HG03175 (cell line): ENCODE measurements around the gene CALHM6.

ENCODE experiments used
- ATAC-seq: cut with Tn5 transposase; IDR thresholded peaks from one replicate; pipeline ENCODE4 v1.9.1; 2021; ENCODE audit warnings: mild to moderate bottlenecking, moderate library complexity; ENCODE audit not compliant: unreplicated experiment

CALHM6 gene

DNA sequence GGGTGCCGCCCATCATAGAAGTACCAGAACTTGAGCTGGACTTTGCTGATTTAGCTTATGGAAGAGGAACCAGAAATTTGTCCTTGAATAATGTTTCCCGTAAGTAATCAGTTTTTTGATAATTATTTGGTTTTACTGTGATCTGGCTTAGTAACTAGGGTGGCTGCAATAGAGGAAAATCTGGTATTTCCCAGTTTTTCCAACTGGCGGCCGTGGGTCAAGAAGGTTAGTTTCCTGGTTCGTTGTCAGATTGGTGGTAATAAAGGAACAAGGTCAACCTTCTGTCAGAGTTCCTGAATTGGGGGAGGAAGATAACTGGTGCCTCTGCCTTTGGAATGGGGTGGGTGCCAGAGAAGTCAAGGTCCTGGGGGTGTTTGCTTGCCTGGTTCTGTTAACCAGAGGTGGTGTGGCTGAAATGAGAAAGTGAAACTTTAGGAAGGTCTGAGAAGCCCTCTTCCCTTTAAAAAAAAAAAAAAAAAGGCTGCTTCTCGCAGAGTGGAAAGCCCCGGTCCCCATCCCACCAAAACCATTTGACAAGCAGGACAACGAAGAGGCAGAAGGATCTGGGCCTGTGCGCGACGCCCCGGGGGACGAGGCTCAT is at the start of gene CALHM6:
TSS of gene CALHM6 (plus strand) at position 45 of the 601 bp plus-strand sequence. CDS start at position 600, 555 bp downstream.
- ATAC-seq, result peak; percentile 8

DNA sequence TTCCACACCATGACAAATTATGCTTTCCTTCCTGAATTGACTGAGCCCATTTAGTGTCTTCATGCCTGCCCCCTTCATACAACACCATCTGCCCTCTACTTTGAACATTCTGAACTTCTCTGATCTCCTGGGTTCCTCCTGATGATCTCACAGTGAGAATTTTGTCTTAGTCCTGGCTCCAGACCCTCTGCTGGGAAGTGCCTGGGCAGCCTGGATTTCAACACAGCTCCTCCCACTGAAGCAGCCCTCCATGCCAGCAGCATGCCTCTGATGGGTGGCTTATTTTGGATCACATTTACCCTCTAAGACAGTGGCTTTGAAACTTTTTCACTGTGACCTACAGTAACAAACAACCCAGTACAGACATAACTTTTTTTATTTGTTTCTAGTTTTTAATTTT is 48.9 kb upstream of the CALHM6 start:
- no peak for ATAC-seq

DNA sequence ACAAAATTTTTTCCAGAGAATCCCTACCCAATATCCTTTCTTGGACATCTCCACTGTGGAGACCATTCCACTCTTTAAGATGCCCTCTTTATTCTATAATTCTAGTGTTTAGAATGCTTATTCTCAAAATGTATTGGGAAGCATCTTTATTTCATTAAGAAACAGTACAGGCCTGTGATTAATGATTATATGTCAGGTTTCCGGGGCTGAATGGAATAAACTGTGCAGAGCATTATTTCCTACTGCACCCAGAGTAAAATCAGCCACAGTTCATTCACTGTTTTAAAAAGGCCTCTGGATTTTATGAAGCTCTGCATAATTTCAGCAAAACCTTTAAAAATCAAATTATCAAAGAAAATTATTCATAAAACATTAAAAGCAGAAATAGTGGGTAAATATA is 47.8 kb upstream of the CALHM6 start:
- ATAC-seq, result no peak

DNA sequence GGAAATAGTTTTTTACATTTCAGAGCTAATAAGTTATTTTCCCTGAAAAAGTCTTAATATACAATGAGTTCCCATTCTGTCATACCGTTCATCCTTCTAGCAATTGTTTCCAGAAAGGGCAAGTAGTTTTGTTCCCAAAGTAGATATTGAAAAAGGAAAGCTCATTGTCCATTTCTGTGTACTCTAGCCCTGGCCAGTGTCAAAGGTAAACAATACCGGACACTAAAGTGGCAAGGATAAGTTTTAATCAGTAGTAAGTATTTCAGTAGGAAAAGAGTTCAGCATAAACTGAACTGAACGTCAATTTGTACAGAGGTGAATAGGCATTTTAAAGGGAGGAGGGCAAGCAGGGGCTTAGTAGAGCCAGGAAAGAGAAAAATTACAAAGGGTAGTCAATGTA is 43.5 kb upstream of the CALHM6 start:
- no peak for ATAC-seq

DNA sequence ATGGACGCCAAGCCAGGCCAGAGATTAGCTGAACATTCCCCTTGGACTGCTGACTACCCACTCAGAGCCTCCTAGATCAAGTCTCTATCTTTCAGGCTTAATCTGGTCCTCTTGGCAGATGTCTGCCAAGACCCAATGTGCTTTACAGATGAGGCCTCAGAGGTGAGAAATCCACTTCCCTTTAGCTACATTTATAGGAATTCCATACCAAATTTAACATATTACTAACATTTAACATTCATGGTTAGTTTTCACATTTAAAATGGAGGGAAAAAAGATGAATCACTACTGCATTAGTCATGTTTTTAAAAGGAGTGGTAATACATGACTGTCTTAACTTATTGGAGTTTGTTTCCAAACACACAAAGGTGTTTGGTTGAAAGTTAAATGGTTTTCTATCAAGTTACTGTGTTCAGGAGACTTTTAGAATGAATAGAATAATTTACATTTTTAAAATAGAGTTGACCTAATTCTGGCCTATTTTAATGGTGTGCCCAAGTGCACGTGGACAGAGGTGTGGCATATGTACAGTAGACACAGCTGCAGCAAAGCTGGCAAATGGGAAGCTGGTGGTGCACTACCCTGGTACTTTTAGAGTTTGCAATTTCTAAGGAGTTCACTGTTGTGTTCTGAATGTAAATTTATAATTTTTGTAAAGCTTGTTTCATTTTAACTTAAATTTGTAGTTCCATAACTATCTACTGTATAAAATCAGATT is 41.9 kb upstream of the CALHM6 start:
- ATAC-seq, result no peak

DNA sequence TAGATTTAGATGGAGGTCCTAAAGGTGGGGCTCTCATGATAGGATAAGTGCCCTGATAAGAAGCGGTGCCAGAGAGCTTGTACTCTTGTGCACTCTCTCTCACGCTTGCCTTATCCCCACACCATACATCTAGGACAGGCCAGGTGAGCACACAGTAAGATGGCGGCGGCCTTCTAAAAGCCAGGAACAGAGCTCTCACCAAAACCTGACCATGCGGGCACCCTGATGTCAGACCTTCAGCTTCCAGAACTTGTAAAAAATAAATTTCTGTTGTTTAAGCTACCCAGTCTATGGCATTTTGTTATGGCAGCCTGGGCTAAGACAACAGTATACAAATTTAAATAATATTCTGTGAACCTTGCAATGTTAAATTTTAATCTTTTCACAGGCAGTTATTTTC is 40.8 kb upstream of the CALHM6 start:
- ATAC-seq, result no peak

DNA sequence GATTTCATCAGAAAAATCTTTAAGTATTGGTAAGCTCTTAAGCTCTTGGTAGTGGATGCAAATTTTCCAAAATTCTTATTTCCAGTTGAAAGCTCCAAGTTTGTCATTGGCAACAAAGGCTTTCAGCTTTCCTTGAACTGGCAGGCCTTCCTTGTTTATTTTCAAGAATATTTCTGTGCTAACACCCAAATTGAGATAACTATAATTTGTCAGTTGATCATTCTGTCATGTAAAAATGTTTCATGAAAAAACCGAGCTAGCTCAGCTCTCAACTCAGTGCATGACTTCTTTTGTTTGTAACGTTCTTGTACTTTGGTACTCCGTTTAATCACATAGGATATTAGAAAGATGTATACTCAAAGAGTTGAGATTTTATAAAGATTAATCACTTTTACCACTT is 38.9 kb upstream of the CALHM6 start:
- no peak for ATAC-seq

DNA sequence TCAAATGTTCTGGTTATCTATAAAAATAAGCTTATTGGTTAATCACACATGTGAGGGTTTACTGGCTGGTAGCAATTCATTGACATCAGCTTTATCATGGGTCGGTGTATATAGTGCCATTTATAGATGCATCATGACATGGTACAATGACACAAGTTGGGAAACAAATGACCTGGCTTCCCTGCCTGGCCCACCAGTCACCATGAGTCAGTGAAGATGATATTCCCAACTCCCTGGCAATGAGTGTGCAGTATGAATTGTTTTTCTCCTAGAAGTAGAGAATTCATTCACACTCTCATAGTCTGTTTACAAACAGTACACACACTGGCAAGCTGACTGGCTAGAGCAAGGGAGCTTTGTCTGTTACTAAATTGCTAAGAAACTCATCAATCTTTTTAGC is 37.2 kb upstream of the CALHM6 start:
- no peak for ATAC-seq

DNA sequence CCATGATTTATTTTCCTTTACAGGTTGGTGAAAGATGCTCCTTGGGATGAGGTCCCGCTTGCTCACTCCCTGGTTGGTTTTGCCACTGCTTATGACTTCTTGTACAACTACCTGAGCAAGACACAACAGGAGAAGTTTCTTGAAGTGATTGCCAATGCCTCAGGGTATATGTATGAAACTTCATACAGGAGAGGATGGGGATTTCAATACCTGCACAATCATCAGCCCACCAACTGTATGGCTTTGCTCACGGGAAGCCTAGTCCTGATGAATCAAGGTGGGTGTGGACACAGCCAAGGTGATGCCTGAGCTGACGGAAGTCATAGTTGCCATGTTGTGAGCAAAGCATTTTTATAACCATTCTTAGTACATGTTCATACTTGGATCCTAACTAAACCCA is 34.6 kb upstream of the CALHM6 start:
- ATAC-seq, result no peak

DNA sequence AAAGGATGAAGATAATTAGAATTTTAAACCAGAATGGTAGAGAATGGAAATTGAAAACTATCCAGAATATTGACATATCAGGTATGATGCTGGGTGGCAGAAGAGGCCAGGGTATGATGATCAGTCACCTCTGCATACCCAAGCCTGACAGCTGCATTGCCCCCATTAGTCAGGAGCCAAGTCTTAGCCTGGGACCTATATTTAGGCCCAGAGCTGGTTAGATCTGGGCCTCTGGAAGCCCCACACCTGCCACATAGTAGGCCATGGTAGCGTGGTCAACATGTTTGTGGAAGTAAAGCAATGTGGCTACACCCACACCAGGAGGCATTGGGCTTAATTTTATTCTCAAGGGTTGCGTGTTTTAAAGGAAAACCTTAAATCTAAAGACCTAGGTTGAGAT is 32.1 kb upstream of the CALHM6 start:
- no peak for ATAC-seq

DNA sequence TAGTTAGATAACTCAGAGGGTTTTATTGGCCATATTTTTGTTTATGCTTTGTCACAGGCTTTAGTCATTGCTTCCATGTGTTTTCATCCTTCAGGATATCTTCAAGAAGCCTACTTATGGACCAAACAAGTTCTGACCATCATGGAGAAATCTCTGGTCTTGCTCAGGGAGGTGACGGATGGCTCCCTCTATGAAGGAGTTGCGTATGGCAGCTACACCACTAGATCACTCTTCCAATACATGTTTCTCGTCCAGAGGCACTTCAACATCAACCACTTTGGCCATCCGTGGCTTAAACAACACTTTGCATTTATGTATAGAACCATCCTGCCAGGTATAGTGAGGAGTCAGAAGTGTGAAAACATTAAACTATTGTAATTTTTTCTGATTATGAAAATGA is 30.3 kb upstream of the CALHM6 start:
- no peak for ATAC-seq

DNA sequence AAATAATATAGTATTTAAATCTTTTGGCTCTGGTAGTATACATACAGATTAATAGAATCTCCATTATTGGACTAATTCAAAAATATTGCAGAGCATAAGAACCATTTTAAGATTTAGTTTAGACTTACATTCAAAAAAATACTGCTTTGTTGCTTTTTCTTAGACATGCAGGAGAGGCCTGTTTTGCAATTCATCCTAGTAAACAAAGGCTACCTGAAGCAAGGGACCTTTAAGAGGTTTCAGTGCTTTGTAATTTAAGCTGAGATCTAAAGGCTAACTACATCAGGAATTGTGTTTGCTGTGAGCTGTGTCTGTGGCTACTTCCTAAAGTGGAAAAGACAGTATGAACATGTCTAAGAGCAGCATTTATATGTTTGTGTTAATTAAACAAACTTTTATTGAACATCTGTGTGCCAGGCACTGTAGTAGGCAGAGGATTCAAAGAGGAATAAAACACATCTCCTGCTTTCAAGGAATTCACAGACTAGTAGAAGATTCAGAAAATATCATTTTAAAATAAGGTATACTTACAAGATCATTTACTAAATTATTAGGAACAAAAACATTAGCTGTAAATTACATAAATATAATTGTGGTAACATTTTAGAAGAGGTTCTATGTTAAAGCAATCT is 29.1 kb upstream of the CALHM6 start:
- ATAC-seq, result no peak

DNA sequence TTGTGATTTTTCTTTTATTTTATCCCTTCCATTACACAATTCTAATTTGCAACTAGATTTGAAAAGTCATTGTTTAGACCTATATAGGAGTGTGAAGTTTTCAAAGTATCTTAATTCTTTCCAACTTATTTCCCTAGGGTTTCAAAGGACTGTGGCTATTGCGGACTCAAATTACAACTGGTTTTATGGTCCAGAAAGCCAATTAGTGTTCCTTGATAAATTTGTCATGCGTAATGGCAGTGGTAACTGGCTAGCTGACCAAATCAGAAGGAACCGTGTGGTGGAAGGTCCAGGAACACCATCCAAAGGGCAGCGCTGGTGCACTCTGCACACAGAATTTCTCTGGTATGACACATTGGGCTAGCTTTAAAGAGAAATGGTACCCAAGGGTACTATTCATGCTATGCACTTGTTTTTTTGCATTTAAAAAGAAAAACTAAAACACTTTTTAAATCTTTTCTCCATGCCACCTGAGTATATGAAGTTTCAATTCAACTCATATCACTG is 27.9 kb upstream of the CALHM6 start:
- no peak for ATAC-seq

DNA sequence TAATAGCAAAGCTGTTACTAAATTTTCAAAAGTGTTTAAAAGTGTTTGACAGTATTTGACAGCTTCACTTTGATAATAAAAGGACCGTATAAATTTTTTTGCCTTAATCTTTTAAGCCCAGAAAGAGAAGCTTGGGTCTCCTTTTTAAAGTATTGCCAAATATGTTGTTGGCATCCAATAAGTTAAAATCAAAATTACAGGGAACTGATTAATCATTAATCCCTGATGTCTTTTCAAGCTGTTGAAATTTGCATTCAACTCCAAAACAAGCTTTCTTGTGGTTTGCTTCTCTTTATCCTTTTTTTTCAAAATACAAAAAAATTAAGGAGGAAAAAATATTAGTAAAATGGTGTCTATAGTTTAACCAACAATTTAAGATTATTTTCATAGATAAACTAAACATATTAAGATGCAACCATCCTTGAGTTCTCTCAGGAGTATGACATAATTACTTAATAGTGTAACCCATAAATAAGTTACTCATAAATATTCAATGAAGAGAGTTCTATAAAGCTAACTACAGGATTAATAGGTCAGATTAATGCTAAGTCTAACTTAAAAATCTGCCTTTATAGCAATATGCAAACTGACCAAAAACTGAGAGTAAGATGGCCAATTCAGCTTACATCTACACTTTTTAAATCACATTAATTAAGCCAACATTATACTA is 27.0 kb upstream of the CALHM6 start:
- ATAC-seq, result peak; percentile 76

DNA sequence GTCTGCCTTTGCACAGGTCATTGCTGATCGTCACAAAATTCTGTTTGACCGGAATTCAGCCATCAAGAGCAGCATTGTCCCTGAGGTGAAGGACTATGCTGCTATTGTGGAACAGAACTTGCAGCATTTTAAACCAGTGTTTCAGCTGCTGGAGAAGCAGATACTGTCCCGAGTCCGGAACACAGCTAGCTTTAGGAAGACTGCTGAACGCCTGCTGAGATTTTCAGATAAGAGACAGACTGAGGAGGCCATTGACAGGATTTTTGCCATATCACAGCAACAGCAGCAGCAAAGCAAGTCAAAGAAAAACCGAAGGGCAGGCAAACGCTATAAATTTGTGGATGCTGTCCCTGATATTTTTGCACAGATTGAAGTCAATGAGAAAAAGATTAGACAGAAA is 24.6 kb upstream of the CALHM6 start:
- no peak for ATAC-seq

DNA sequence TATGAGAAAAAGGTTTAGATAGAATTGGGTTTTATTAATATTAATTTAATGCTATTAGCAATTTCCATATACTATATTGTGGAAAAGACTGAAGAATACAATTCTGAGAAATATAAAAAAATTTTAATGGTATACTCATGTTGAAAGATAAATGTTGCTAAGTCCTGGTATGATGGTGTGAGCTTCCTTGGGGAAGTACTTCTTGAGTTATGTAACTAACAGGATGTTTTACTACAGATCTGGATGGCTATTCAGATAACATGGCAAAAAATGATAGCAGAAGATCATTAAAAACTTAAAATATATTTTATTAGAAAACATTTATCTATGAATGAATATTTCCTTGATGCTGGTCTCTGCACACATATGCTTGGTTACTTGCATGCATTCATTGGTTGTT is 23.5 kb upstream of the CALHM6 start:
- no peak for ATAC-seq

DNA sequence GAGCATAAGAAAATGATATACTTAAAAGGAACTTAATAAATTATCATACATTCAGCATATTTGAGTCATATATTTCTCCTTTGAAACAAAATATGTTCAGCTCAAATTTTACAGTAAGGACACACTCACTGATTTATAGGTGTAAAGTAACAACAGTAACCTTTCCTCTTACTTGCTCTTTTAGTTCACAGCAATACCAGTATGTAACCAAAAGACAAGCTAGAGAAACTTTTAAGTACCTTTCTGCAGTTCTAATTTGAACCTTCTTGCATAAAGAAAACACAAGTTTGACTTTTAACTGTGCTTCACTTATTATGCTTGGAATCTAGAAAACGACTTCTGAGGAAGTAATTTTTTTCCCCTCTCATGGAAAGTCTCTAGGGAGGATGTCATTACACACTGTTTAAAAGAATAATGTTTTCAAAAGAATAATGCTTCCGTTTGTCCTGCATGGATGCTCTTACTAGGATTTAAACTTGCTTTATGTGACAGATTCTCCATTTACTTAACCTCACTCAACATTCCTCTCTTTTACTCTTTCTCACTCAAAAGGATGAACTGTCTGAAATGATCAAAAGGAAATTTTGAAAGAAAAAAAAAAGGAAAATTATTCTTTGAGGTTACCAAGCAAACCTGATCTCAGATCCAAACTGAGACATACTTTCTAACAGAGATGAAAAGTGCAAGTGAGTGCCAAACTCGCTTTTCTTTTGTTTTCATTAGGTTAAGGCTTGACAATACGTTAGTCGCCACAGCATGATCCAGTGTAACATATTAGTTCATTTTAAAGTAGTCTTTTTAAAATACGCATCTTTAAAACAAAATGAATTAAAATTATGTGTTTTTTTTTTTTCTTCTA is 22.4 kb upstream of the CALHM6 start:
- ATAC-seq, result no peak

DNA sequence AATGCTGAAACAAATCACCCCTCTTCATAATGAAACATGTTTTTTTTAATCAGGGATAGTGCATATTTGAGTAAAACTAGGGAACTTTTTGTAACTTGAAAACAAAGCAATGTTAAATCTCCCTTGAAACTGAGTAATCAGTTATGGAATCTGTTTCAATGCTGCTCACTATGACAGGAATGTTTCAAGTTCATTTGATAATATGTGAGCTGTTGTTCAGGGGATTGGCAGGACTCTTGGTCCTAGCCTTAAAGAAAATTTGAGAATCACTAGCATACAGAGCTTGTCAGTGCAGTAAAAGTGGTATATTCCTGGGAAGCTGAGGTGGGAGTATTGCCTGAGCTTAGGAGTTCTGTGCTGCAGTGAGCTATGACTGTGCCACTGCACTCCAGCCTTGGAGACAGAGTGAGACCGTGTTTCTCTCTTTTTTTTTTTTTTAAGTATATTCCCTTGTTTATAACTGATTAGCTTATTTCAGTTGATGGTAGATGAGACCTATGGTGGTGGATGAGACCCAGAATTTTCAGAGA is 21.6 kb upstream of the CALHM6 start:
- no peak for ATAC-seq

DNA sequence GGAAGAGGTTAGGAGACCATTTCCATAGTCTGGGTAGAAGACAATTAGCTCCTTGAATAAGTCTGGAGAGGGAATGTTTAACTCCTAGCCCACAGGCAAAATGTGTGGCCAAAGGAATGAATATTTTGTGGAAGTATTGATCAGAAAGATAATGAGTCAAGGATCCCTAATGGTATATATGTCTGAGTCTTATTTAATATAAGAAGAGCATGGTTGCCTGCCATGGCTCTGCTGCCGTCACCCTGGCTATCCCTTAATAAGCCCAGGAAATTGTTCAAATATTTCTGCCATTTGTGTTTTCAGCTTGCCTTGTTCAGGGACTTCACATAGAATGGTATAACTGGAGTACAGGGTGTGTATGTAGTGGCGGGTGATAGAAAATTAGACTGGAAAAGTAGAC is 18.1 kb upstream of the CALHM6 start:
- ATAC-seq, result no peak

DNA sequence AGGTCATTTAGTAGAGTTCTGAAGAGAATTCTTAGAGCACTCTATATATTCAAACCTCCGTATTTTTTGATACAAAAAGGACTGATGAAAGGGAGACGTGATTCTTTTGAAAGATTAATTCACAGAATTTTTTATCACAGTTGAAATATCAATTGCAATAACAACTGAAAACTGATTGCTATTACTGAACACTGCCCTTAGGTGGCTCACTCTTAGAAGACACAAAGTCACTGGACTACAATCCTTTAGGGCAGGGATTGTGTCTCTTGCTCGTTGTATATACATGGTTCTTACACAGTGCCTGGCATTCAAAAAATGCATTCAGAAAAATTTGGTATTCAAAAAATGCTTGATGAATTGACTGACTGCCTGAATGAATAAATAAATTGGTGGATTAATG is 17.1 kb upstream of the CALHM6 start:
- peak; percentile 74 for ATAC-seq

DNA sequence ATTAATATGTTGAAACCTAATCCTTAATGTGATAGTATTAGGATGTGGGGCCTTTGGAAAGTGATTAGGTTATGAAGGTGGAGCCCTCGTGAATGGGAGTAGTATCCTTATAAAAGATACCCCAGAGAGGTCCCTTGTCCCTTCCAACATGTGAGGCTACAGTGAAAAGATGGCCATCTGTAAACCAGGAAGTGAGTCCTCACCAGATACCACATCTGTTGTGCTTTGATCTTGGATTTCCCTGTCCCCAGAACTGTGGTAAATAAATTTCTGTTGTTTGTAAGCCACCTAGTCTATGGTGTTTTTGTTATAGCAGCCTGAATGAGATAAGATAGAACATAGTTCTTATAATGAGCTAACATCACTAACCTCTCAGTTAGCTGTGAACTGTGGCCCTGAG is 16.6 kb upstream of the CALHM6 start:
- no peak for ATAC-seq
